Activated naive CD4-positive, alpha-beta T cell treated with anti-CD3 and anti-CD28 coated beads, Interleukin-2, amount 50 U/mL, for 24 hours (primary cell): ENCODE data around the gene OR9A2.

Experiments
- H3K27ac Mint-ChIP-seq: one replicate; pipeline ENCODE4 v1.8.0; 2021; ENCODE audit warnings: mild to moderate bottlenecking, mixed read lengths
- H3K27me3 Mint-ChIP-seq: one replicate; pipeline ENCODE4 v1.8.0; 2021; ENCODE audit warnings: mixed read lengths
- H3K36me3 Mint-ChIP-seq: one replicate; pipeline ENCODE4 v1.8.0; 2021; ENCODE audit warnings: mixed read lengths
- H3K4me1 Mint-ChIP-seq: one replicate; pipeline ENCODE4 v1.8.0; 2021; ENCODE audit warnings: mixed read lengths
- H3K4me3 Mint-ChIP-seq: one replicate; pipeline ENCODE4 v1.8.0; 2021; ENCODE audit warnings: mild to moderate bottlenecking, mixed read lengths
- H3K9me3 Mint-ChIP-seq: one replicate; pipeline ENCODE4 v1.8.0; 2021; ENCODE audit warnings: mixed read lengths

Gene OR9A2

DNA sequence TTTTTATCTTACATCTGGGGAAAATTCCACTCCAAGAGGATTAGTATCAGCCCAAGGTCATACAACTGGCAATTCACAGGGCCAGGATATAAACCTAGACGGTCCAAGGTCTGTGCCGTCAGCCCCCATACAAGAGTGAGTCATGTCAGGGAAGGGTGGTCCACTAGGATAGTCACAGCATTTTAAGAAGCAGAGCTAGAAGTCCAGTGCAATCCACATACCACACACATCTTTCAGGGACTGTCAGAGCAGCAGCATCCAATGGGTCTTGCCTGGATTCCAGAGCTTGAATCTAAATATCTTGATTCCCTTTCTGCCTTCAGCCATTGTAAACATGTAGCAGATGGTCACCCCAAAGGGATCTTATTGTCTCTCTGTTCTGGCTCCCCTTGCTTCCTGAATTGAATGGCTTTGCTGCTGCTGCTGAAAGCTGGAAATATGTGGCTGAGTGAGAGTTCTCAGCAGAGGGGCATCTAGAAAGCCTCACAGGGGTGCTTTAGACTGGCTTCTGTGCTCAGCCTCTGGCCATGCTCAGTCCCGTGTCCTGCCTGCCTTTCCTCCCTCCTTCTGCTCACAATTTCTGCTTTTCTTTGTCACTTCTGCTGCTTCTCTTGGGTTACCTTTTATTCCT is 15.3 kb upstream of the OR9A2 start:
- no peaks in the 10 kb centered on the region for H3K4me1 Mint-ChIP-seq
- no peak overlapping the region for H3K27ac Mint-ChIP-seq
- no peaks in the 10 kb centered on the region for H3K36me3 Mint-ChIP-seq
- H3K9me3 Mint-ChIP-seq = no peaks in the 10 kb centered on the region
- no peak overlapping the region for H3K4me3 Mint-ChIP-seq
- peaks cover 5% of the 10 kb centered on the region for H3K27me3 Mint-ChIP-seq

DNA sequence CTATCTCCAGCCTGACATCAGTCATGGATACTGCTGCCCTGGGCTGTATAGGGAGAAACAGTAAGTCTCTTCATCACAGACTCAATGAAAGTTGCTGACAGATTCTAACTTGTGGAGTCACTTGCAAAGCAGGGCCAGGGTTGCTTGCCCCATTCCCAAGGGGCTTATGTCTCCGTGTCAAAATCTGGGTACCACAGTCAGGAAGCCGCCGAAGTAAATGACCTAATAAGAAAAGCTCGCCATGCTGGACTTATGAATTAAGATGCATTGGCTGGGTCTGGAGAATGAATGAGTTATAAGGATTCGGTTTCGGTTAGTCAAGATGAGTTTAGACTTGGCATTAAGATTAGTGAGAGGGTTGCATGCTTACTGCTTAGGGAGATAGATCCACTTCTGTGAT is 14.4 kb upstream of the OR9A2 start:
- peaks cover 3% of the 10 kb centered on the region for H3K27me3 Mint-ChIP-seq
- no peak overlapping the region for H3K4me3 Mint-ChIP-seq
- no peaks in the 10 kb centered on the region for H3K9me3 Mint-ChIP-seq
- H3K27ac Mint-ChIP-seq = no peak overlapping the region
- no peaks in the 10 kb centered on the region for H3K36me3 Mint-ChIP-seq
- H3K4me1 Mint-ChIP-seq = no peaks in the 10 kb centered on the region

DNA sequence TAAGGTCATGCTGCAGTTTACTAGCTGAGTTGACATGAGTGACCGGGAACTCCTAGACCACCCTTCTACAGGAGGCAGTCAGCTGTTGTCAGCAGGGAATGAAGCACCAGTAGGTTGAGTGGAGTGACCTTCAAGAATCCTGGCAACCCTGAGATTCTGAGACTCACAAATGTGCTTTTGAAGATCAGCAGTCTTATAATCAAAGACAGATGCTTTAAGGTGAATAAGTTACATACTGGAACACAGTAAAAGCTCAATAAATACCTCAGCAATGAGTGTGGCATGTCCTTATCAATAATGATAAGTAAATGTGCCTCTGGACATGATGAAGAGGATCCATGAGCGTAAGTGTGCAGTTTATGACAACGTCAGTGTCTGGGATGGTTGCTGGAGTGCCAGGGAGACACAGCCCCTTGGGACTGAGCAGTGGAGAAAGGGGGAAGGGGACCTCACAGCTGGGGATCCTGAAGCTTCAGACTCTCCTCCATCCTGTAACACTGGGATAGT is 13.3 kb upstream of the OR9A2 start:
- Mint-ChIP-seq H3K9me3 (no peaks in the 10 kb centered on the region), H3K27me3 (peaks cover 5% of the 10 kb centered on the region), H3K36me3 (no peaks in the 10 kb centered on the region), H3K4me1 (no peaks in the 10 kb centered on the region), H3K4me3 (no peak overlapping the region), H3K27ac (no peak overlapping the region)

DNA sequence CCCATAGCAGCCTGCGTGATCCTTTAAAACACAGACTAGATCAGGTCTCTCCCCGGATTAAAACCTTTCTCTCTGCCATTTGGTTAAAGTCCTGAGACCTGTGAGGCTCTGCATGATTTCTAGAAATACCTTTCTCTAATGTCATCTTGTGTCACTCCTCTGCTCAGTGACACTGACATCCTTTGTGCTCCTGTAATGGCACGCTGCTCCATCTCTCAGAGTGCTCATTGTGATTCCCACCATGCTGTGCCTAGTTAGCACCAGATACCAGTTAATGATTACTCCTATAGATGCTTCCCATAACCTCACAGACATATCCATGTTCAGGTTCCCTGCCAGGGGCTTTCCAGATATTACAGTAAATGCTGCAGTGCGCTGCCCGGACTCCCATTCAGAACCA is 11.7 kb upstream of the OR9A2 start:
- Mint-ChIP-seq H3K27ac (no peak overlapping the region), H3K4me1 (no peaks in the 10 kb centered on the region), H3K36me3 (peaks cover 4% of the 10 kb centered on the region), H3K27me3 (peaks cover 9% of the 10 kb centered on the region), H3K4me3 (no peak overlapping the region), H3K9me3 (peaks cover 8% of the 10 kb centered on the region)

DNA sequence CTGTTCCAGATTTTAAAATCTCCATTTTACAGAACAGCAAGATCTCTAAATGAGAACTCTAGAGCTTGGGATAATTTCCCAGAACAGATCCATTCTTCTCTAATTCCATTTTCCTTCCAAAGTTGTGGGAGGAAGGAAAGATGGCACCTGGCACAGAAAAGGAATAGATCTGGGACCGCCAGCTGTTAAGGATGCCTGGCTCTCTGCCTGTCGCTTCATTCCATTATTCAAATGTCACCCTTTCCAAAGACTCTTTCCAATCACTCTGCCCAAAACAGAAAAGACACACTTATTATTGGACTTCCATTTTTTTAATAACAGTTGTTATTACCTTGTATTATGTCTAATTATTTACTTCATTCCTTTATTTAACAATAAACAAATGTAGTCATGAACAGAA is 751 bp upstream of the OR9A2 start:
- no peaks in the 10 kb centered on the region for H3K4me1 Mint-ChIP-seq

DNA sequence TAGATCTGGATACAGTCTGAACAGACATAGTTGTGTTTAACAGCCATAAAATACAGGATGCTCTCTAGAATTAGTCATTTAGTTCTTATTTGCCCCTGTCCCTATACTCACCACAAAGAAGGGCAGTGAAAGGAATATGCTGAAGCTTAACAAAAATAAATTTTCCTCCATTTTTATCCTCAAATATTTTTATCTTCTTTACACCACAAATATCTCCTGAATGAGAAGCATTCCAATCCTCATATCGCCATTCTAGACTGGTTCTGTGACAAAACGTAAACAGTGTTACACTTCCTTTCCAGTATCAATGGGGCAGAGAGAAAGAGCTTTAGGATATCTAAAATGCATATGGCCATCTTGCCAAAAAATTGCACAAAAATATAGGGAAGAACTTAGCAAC is 1.6 kb downstream of the OR9A2 start:
- Mint-ChIP-seq H3K27ac (no peak overlapping the region), H3K36me3 (no peaks in the 10 kb centered on the region), H3K4me3 (no peak overlapping the region), H3K9me3 (no peaks in the 10 kb centered on the region), H3K27me3 (peaks cover 10% of the 10 kb centered on the region), H3K4me1 (no peaks in the 10 kb centered on the region)

More for the DNA sequence above, 751 bp upstream of the OR9A2 start:
- Mint-ChIP-seq H3K4me3 (no peak overlapping the region), H3K27ac (no peak overlapping the region), H3K27me3 (peaks cover 10% of the 10 kb centered on the region), H3K9me3 (no peaks in the 10 kb centered on the region), H3K36me3 (no peaks in the 10 kb centered on the region)

DNA sequence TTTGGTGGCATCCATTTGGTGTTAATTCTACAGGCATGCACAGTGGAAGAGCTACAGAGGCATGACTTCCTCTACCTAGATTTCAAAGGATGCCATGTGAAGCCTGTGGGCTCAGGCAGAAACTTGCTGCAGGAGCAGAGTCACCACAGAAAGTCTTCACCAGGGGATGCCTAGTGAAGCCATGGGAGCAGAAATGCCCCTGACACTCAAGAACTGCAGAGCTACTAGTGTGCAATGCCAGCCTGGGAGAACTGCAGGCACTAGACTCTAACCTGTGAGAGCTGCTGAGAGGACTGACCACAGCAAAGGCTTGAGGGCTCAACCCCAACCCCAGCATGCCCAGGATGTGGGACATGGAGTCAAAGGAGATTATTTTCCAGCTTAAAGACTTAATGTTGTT is 3.9 kb downstream of the OR9A2 start:
- Mint-ChIP-seq H3K9me3 (peaks cover 9% of the 10 kb centered on the region), H3K4me3 (no peak overlapping the region), H3K27ac (no peak overlapping the region), H3K27me3 (peaks cover 14% of the 10 kb centered on the region), H3K36me3 (peaks cover 3% of the 10 kb centered on the region), H3K4me1 (no peaks in the 10 kb centered on the region)

DNA sequence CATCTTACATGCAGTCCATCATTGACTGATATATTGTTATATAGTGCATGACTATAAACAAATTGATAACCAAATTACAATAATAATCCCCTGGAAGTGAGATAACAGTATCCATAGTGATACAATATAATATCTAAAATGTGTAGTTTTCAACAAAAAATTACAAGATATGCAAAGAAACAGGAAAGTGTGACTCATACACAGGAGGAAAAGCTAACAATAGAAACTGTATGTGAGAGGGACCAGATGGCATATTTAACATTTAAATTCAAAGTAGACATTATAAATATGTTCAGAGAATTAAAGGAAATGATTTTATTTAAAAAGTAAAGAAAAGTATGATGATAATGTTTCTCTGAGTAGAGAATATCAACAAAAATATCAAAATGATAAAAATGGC is 8.0 kb downstream of the OR9A2 start:
- no peak overlapping the region for H3K27ac Mint-ChIP-seq
- H3K27me3 Mint-ChIP-seq = peaks cover 8% of the 10 kb centered on the region
- no peaks in the 10 kb centered on the region for H3K4me1 Mint-ChIP-seq
- peaks cover 3% of the 10 kb centered on the region for H3K36me3 Mint-ChIP-seq
- H3K9me3 Mint-ChIP-seq = peaks cover 9% of the 10 kb centered on the region
- no peak overlapping the region for H3K4me3 Mint-ChIP-seq

DNA sequence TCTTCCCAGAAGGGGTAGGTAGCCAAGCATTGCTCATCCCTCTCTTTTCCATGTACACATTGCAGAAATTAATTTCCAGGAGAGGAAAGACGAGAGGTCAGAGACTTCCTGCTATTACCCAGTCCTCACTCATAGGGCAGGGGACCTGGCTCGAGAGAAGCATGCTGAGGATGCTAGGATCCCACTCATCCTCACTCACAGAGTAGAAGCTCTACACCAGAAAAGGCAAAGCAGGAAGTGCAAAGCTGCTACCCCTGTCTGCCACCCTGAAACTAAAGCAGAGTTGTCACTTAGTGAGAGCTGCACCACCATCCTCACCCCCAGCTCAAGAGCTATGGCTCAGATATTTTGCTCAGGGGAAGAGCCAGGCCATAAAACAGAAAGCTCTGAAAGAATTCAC is 9.9 kb downstream of the OR9A2 start:
- Mint-ChIP-seq H3K27ac (no peak overlapping the region), H3K9me3 (peaks cover 9% of the 10 kb centered on the region), H3K4me3 (no peak overlapping the region), H3K27me3 (peaks cover 11% of the 10 kb centered on the region), H3K36me3 (peaks cover 3% of the 10 kb centered on the region), H3K4me1 (no peaks in the 10 kb centered on the region)

DNA sequence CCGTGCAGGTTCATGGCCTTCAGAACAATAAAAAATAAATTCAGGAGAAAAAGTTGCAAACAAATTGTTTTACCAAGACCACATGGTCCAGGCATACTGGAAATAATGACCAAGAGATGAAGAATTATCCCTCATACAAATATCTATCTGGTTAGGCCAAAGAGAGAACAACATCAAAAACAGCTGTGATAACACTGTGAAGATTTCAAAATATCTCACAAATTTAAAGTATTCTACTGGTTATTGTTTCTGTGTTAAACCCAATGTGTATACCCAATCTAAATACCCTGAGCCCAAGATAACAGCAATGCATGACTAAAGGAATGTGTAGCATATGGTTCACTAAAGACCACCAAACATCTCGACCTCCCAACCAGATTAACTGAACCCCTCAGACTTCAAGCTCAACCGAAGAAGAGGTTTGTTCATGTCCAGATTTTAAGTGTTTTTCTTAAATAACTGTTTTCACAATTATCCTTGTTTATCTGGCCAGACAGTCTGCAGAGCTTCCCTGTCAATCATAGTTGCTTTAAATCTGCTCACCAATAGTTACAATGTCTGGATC is 10.9 kb downstream of the OR9A2 start:
- H3K27me3 Mint-ChIP-seq = peaks cover 11% of the 10 kb centered on the region
- no peak overlapping the region for H3K27ac Mint-ChIP-seq
- H3K36me3 Mint-ChIP-seq = peaks cover 3% of the 10 kb centered on the region
- H3K9me3 Mint-ChIP-seq = peaks cover 9% of the 10 kb centered on the region
- no peak overlapping the region for H3K4me3 Mint-ChIP-seq
- no peaks in the 10 kb centered on the region for H3K4me1 Mint-ChIP-seq

DNA sequence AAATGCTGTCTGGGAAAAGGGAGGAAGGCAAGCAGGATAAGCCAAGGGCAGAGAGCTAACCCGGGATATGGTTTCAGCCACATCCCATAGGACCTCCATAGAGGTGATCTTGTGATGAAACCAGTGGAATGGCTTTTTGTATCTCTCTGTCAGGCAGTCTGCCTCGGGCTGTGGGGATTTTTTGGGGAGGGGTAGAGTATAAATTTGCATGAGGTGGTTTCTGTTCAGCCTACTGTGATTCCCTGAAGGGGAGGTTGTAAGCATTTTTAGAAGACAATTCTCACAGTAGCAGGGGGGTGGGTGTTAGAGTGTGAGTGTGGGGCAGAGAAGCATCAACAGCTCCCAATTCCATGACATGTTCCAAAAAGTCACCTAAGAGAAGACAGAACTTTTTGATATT is 11.8 kb downstream of the OR9A2 start:
- Mint-ChIP-seq H3K9me3 (peaks cover 9% of the 10 kb centered on the region), H3K27me3 (peaks cover 11% of the 10 kb centered on the region), H3K4me3 (no peak overlapping the region), H3K4me1 (no peaks in the 10 kb centered on the region), H3K36me3 (peaks cover 3% of the 10 kb centered on the region), H3K27ac (no peak overlapping the region)

DNA sequence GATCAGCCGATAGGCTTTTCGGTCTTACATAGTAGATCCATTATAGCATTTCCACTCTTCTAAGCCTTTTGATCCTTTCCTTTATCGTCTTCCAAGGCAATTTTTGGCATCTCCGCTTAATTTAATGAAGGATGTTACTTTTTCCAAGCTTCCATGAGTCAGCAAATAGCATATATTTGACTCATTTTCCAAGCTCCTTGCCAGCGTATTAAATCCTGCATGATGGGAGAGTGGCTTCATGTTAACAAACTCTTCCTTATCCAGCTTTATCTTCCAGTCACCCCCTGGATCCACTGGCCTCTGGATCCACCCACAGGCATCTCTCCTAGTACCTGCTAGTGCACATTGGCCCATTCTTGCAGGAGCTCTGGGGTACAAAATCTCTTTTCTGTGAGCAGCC is 13.0 kb downstream of the OR9A2 start:
- Mint-ChIP-seq H3K4me3 (no peak overlapping the region), H3K27ac (no peak overlapping the region), H3K36me3 (no peaks in the 10 kb centered on the region), H3K4me1 (no peaks in the 10 kb centered on the region), H3K27me3 (peaks cover 6% of the 10 kb centered on the region), H3K9me3 (peaks cover 2% of the 10 kb centered on the region)

DNA sequence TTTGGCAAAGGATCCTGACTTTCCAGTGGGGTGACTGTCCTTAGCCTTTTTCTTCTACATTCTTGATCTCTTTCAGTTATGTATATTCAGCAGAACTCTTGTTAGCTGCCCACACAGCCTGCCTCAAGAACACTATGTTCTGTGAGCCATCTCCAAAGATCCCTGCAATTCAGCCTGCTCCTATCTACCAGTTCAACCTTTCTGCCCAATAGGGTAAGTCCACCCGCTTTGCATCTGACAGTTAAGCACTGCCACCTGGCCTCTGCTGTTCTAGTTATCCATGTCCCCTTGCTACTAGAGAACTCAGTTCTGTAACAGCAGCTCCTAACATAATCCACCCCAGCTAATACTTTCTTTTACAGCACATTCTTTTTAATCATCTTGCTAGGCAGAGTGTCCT is 13.5 kb downstream of the OR9A2 start:
- Mint-ChIP-seq H3K9me3 (no peaks in the 10 kb centered on the region), H3K27me3 (peaks cover 5% of the 10 kb centered on the region), H3K36me3 (no peaks in the 10 kb centered on the region), H3K27ac (no peak overlapping the region), H3K4me1 (no peaks in the 10 kb centered on the region), H3K4me3 (no peak overlapping the region)

DNA sequence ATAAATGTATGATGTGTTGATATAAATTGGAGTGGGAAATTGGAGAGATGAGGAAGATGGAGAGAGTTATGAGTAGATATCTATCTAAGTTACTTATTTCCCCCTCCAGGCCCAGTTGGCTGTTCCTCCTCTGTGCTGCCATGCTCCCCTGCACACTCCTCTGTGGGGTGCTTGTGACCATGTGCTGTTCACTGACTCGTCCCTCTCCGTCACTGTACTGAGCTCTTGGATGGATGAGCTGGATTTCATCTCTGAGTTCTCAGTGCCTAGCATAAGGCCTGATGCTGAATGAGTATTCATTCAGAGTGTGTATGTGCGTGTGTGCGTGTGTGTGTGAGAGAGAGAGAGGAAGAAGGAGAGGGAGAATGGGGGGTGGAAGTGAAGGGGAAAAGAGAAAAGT is 14.5 kb downstream of the OR9A2 start:
- no peak overlapping the region for H3K27ac Mint-ChIP-seq
- no peaks in the 10 kb centered on the region for H3K9me3 Mint-ChIP-seq
- peaks cover 5% of the 10 kb centered on the region for H3K4me1 Mint-ChIP-seq
- H3K27me3 Mint-ChIP-seq = peaks cover 7% of the 10 kb centered on the region
- H3K36me3 Mint-ChIP-seq = no peaks in the 10 kb centered on the region
- H3K4me3 Mint-ChIP-seq = no peak overlapping the region

DNA sequence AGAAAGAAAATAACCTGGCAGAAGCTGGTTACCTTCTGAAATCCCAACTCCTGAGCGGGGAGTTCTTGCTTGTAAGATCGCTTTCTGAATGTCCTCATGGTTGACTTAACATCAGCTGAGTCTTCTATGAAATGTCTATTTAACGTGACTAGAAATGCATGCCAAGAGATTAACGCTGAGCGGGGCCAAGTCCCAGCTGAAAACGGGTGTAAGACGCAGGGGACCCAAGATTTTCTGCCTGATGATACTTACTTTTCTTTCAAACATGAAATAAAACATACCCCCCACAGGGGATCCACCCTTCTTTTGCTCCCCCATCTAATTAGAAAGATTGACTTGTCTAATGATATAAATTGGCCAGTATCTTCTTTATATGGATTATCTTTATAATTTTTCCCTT is 14.9 kb downstream of the OR9A2 start:
- Mint-ChIP-seq H3K27ac (no peak overlapping the region), H3K36me3 (no peaks in the 10 kb centered on the region), H3K4me1 (peaks cover 5% of the 10 kb centered on the region), H3K9me3 (no peaks in the 10 kb centered on the region), H3K4me3 (no peak overlapping the region), H3K27me3 (peaks cover 7% of the 10 kb centered on the region)

DNA sequence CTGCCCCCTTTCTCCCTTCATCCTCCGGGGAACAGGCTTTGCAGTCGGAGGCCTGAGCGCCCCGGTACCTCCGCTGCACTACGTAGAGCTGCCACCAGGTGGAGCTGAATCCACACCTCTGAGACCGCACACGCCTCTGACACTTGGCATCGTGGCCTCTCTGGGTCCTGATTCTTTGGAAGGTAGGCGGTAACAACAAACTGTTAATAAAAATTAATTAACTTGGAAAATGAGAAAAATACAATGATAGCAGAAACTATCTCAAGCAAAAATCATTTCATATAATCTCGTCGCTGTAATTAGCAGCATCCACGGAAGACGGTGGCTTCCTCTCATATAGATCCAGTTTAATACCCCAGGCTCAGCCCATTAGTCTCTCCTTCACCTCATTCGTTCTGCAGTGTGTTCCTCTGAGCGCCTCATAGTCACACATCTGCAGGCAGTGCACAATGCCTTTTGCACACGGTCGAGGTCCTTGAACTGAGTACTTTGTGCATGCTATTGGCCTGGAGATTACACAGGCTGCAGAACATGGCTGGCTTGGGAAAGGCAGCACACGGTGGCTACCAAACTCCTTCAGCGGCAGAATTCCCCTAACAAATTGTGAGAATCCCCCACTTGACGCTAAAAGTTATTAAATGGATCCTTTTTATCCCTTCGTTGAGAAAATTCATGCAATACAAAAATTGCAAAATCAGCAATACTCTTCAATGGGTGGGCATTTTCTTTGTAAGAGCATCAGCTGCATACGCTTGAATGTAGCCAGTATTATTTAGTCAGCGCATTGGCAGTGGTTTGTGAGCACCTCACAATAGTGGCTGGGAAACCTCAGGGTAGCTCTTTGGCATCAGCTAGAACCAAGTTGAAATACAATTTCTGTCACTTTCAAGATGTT is 18.7 kb downstream of the OR9A2 start:
- H3K27ac Mint-ChIP-seq = no peak overlapping the region
- peaks cover 2% of the 10 kb centered on the region for H3K27me3 Mint-ChIP-seq
- no peak overlapping the region for H3K4me3 Mint-ChIP-seq

More for the DNA sequence above, 18.7 kb downstream of the OR9A2 start:
- Mint-ChIP-seq H3K36me3 (no peaks in the 10 kb centered on the region), H3K4me1 (peaks cover 9% of the 10 kb centered on the region), H3K9me3 (no peaks in the 10 kb centered on the region)
